HepG2 (cell line): Measurements from ENCODE around the gene MARCHF5. TPM values are rescaled to one million over a fixed set of nuclear protein-coding genes. Genes with fewer than 3 reads are reported as not detected.

ENCODE experiments used
- GZF1 ChIP-seq: sonication (generic); formaldehyde crosslinking; IDR thresholded peaks from 2 replicates; pipeline ENCODE4 v1.5.1; 2020; ENCODE audit warnings: mild to moderate bottlenecking, missing genetic modification reagents
- HHEX ChIP-seq: IDR thresholded peaks from 2 replicates; pipeline ENCODE4 v1.6.1; 2016; ENCODE audit warnings: control low read depth
- MAFF ChIP-seq: IDR thresholded peaks from 2 replicates; pipeline ENCODE4 v1.6.1; 2011; ENCODE audit warnings: low read depth, low read length, improper control_type of control experiment
- MBNL3 ChIP-seq: fragments of 250-450 bp; sonication (Bioruptor Pico); conservative IDR thresholded peaks from 2 replicates; pipeline ENCODE4 v1.8.0; 2022; ENCODE audit warnings: mild to moderate bottlenecking, inconsistent platforms
- MIER3 ChIP-seq: IDR thresholded peaks from 2 replicates; pipeline ENCODE4 v1.6.1; 2016; ENCODE audit warnings: missing compliant biosample characterization, borderline replicate concordance
- SOX6 ChIP-seq, 2 experiments: fragments of 450-650 bp in 1 of 2; sonication (generic) in 1 of 2; formaldehyde crosslinking in 1 of 2; IDR thresholded peaks; 2 replicates each; pipeline versions ENCODE4 v1.4.0 to v1.6.1; 2017 to 2020; ENCODE audit warnings: antibody characterized with exemption in 1 of 2, mild to moderate bottlenecking in 1 of 2, missing genetic modification reagents in 1 of 2
- SRSF9 ChIP-seq: fragments of 200-400 bp; formaldehyde crosslinking; IDR thresholded peaks from 2 replicates; pipeline ENCODE4 v1.6.1; 2018; ENCODE audit warnings: borderline replicate concordance, mild to moderate bottlenecking, low read depth, low read length; ENCODE audit not compliant: insufficient read depth, poor library complexity, severe bottlenecking
- SRY ChIP-seq: sonication (generic); formaldehyde crosslinking; IDR thresholded peaks from 2 replicates; pipeline ENCODE4 v1.8.0; 2022; ENCODE audit warnings: mild to moderate bottlenecking, missing genetic modification reagents
- TEAD2 ChIP-seq: sonication (generic); formaldehyde crosslinking; IDR thresholded peaks from 2 replicates; pipeline ENCODE4 v1.9.0; 2021; ENCODE audit warnings: missing genetic modification reagents
- TGIF2 ChIP-seq: IDR thresholded peaks from 2 replicates; pipeline ENCODE4 v1.6.1; 2016; ENCODE audit warnings: control low read depth, missing compliant biosample characterization
- ZNF333 ChIP-seq: sonication (generic); formaldehyde crosslinking; IDR thresholded peaks from 2 replicates; pipeline ENCODE4 v1.4.0; 2020; ENCODE audit warnings: mild to moderate bottlenecking, missing genetic modification reagents, borderline replicate concordance
- ZNF510 ChIP-seq: sonication (generic); formaldehyde crosslinking; IDR thresholded peaks from 2 replicates; pipeline ENCODE4 v1.4.0; 2020; ENCODE audit warnings: low read depth, mild to moderate bottlenecking, missing genetic modification reagents
- ZNF549 ChIP-seq: sonication (generic); formaldehyde crosslinking; IDR thresholded peaks from 2 replicates; pipeline ENCODE4 v1.5.0; 2020; ENCODE audit warnings: missing genetic modification reagents
- ZNF670 ChIP-seq: sonication (generic); formaldehyde crosslinking; IDR thresholded peaks from 2 replicates; pipeline ENCODE4 v1.8.0; 2022; ENCODE audit warnings: mild to moderate bottlenecking, missing genetic modification reagents, borderline replicate concordance
- polyA plus RNA-seq, 8 experiments: library from polyadenylated mRNA; depleted of rRNA in 3 of 8; stranded (reverse) in 7 of 8; unstranded in 1 of 8; fragments of >200 nt; fragmentation: Illumina TruSeq in 4 of 8; extraction: Trizol in 4 of 8; gene quantifications; 2 replicates each; pipeline versions ENCODE4 v1.2.1 to v1.2.3, GENCODE V29; 2011 to 2016; ENCODE audit warnings: low read depth in 4 of 8, missing spikeins in 1 of 8, mixed read lengths in 1 of 8; ENCODE audit not compliant: insufficient read depth in 1 of 8
- total RNA-seq, 5 experiments: library from RNA; depleted of rRNA; stranded (reverse); fragments of >200 nt; fragmentation: Illumina TruSeq; extraction: Trizol; gene quantifications; 2 replicates each; pipeline ENCODE4 v1.2.3, GENCODE V29; 2016; ENCODE audit warnings: low read depth in 1 of 5
- TF ChIP-seq, protein P1 (sequence below): sonication (generic); formaldehyde crosslinking; IDR thresholded peaks from 2 replicates; pipeline ENCODE4 v1.5.0; 2020; ENCODE audit warnings: missing genetic modification reagents
- TF ChIP-seq, protein P2 (sequence below): sonication (generic); formaldehyde crosslinking; IDR thresholded peaks from 2 replicates; pipeline ENCODE4 v1.5.0; 2020; ENCODE audit warnings: mild to moderate bottlenecking, missing genetic modification reagents, borderline replicate concordance
- TF ChIP-seq, protein P3 (sequence below), 2 experiments: sonication (generic) in 1 of 2; formaldehyde crosslinking in 1 of 2; IDR thresholded peaks; 2 replicates each; pipeline versions ENCODE4 v1.5.1 to v1.6.1; 2011 to 2020; ENCODE audit warnings: borderline replicate concordance in 1 of 2, low read depth in 1 of 2, low read length in 1 of 2, mild to moderate bottlenecking in 1 of 2, missing genetic modification reagents in 1 of 2, moderate library complexity in 1 of 2

MARCHF5 gene
- total and polyA plus RNA-seq, 2 of the 13 experiments (the other 11 are each of a cell fraction or from before 2014, with no cell fraction given): 19.4 to 21.0 TPM

DNA sequence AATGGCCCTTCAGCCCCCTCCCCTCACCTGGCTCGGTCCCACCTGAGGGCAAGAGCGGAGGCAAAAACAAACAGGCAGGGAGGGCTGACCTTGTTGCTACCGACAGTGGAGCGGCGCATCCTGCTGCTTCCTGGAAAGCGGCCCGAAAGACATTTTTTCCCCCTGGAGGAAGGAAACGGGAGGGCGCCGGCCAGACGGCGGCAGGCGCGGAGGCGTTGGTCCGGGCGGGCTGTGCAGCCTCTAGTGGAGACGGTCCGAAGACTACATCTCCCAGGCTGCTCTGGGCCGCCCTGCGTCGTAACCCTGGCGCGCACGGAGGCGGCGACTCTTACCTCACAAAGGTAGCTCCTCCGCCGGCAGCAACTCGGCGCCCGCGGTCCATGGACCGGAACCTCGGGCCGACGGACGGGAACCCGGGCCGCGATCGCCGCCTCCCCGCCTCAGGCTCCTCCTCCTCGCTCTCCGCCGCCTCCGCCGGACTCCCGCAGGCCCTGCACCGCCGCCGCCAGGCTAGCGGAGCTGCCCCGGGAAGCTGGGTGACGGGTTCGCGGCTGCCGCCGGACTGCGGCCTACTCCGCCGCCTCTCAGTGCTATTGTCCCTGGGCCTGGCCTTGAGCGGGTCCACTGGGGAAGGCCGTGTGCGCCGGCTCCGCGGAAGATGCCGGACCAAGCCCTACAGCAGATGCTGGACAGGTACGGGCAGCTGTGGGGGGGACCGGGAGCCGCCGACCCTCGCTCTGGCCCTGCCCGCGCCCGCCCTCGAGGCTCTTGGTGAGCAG, at the start of gene MARCHF5, which contains the start of gene CPEB3 (continued):
- TF ChIP-seq ZNF333: no peak; the same call in 1 of the 2 replicates
- TF ChIP-seq TEAD2 (CRISPR knock-in tag): no peak
- TF ChIP-seq TGIF2: peak; percentile 20; the same call in 1 of the 2 replicates
- TF ChIP-seq MIER3: peak; percentile 43; the same call in 1 of the 2 replicates
- no peak for TF ChIP-seq MAFF
- TF ChIP-seq ZNF549: no peak
- no peak for TF ChIP-seq SRY (CRISPR knock-in tag)
- TF ChIP-seq GZF1: no peak
- TF ChIP-seq HHEX (CRISPR knock-in tag): no peak
- no peak; the same call in 1 of the 2 replicates for TF ChIP-seq ZNF670
- TF ChIP-seq, protein P1, sequence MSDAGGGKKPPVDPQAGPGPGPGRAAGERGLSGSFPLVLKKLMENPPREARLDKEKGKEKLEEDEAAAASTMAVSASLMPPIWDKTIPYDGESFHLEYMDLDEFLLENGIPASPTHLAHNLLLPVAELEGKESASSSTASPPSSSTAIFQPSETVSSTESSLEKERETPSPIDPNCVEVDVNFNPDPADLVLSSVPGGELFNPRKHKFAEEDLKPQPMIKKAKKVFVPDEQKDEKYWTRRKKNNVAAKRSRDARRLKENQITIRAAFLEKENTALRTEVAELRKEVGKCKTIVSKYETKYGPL (CRISPR knock-in tag): 0 out of 2 replicates have a peak, but pooled peaks have one; percentile 30
- TF ChIP-seq, protein P2, sequence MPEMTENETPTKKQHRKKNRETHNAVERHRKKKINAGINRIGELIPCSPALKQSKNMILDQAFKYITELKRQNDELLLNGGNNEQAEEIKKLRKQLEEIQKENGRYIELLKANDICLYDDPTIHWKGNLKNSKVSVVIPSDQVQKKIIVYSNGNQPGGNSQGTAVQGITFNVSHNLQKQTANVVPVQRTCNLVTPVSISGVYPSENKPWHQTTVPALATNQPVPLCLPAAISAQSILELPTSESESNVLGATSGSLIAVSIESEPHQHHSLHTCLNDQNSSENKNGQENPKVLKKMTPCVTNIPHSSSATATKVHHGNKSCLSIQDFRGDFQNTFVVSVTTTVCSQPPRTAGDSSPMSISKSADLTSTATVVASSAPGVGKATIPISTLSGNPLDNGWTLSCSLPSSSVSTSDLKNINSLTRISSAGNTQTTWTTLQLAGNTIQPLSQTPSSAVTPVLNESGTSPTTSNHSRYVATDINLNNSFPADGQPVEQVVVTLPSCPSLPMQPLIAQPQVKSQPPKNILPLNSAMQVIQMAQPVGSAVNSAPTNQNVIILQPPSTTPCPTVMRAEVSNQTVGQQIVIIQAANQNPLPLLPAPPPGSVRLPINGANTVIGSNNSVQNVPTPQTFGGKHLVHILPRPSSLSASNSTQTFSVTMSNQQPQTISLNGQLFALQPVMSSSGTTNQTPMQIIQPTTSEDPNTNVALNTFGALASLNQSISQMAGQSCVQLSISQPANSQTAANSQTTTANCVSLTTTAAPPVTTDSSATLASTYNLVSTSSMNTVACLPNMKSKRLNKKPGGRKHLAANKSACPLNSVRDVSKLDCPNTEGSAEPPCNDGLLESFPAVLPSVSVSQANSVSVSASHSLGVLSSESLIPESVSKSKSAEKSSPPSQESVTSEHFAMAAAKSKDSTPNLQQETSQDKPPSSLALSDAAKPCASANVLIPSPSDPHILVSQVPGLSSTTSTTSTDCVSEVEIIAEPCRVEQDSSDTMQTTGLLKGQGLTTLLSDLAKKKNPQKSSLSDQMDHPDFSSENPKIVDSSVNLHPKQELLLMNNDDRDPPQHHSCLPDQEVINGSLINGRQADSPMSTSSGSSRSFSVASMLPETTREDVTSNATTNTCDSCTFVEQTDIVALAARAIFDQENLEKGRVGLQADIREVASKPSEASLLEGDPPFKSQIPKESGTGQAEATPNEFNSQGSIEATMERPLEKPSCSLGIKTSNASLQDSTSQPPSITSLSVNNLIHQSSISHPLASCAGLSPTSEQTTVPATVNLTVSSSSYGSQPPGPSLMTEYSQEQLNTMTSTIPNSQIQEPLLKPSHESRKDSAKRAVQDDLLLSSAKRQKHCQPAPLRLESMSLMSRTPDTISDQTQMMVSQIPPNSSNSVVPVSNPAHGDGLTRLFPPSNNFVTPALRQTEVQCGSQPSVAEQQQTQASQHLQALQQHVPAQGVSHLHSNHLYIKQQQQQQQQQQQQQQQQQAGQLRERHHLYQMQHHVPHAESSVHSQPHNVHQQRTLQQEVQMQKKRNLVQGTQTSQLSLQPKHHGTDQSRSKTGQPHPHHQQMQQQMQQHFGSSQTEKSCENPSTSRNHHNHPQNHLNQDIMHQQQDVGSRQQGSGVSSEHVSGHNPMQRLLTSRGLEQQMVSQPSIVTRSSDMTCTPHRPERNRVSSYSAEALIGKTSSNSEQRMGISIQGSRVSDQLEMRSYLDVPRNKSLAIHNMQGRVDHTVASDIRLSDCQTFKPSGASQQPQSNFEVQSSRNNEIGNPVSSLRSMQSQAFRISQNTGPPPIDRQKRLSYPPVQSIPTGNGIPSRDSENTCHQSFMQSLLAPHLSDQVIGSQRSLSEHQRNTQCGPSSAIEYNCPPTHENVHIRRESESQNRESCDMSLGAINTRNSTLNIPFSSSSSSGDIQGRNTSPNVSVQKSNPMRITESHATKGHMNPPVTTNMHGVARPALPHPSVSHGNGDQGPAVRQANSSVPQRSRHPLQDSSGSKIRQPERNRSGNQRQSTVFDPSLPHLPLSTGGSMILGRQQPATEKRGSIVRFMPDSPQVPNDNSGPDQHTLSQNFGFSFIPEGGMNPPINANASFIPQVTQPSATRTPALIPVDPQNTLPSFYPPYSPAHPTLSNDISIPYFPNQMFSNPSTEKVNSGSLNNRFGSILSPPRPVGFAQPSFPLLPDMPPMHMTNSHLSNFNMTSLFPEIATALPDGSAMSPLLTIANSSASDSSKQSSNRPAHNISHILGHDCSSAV (CRISPR knock-in tag): no peak
- no peak for TF ChIP-seq SOX6 (IDR thresholded peaks at IDR 0.05)
- peak; percentile 65 for TF ChIP-seq SOX6 (CRISPR knock-in tag; IDR thresholded peaks at IDR 0.05)
- no peak for TF ChIP-seq SRSF9
- no peak for TF ChIP-seq MBNL3
- peak; percentile 37; the same call in 1 of the 2 replicates for TF ChIP-seq ZNF510 (CRISPR knock-in tag)
- TF ChIP-seq, protein P3, sequence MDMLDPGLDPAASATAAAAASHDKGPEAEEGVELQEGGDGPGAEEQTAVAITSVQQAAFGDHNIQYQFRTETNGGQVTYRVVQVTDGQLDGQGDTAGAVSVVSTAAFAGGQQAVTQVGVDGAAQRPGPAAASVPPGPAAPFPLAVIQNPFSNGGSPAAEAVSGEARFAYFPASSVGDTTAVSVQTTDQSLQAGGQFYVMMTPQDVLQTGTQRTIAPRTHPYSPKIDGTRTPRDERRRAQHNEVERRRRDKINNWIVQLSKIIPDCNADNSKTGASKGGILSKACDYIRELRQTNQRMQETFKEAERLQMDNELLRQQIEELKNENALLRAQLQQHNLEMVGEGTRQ (IDR thresholded peaks at IDR 0.05; ENCODE audit: low read depth, low read length): no peak
- TF ChIP-seq, protein P3 (CRISPR knock-in tag; IDR thresholded peaks at IDR 0.05; ENCODE audit: borderline replicate concordance): no peak; the same call in 1 of the 2 replicates
